Activated gamma-delta T cell treated with Interleukin-2 at 50 U/mL for 16 hours (primary cell): ENCODE data around the gene ARIH2.
A peak's percentile ranks its signal among the peaks of the same experiment; 100 is the strongest.

Experiments
- DNase-seq: peaks from one replicate; pipeline ENCODE4 v3.0.0-alpha.2; 2020

Gene ARIH2

GRCh38 chr3:48929358-48930035 lies 10.9 kb downstream of the ARIH2 start:
- DNase-seq: no peak

GRCh38 chr3:48930590-48930989 lies 11.9 kb downstream of the ARIH2 start:
- DNase-seq: no peak

GRCh38 chr3:48931944-48932580 lies 13.4 kb downstream of the ARIH2 start:
- DNase-seq: no peak

GRCh38 chr3:48934333-48934991 lies 15.8 kb downstream of the ARIH2 start:
- no peak for DNase-seq

GRCh38 chr3:48935530-48935929 lies 16.9 kb downstream of the ARIH2 start:
- no peak for DNase-seq

GRCh38 chr3:48938156-48938555 lies 19.5 kb downstream of the ARIH2 start:
- DNase-seq: no peak

- no peak for DNase-seq
These were observed 20.0 kb downstream of the ARIH2 start for GRCh38 chr3:48938689-48939088.

GRCh38 chr3:48945432-48945831 lies 26.8 kb downstream of the ARIH2 start:
- no peak for DNase-seq

GRCh38 chr3:48945891-48946549 lies 27.4 kb downstream of the ARIH2 start:
- no peak for DNase-seq

GRCh38 chr3:48949376-48949717 lies 30.7 kb downstream of the ARIH2 start:
- DNase-seq: no peak

GRCh38 chr3:48950051-48950450 lies 31.4 kb downstream of the ARIH2 start:
- no peak for DNase-seq

GRCh38 chr3:48951764-48952163 lies 33.1 kb downstream of the ARIH2 start:
- no peak for DNase-seq

GRCh38 chr3:48952510-48953118 lies 34.0 kb downstream of the ARIH2 start:
- DNase-seq: peak; percentile 41

GRCh38 chr3:48957006-48957705 lies 38.5 kb downstream of the ARIH2 start:
- DNase-seq: no peak

GRCh38 chr3:48960841-48961413 lies 42.3 kb downstream of the ARIH2 start:
- no peak for DNase-seq

GRCh38 chr3:48962340-48962739 lies 43.7 kb downstream of the ARIH2 start:
- DNase-seq: no peak

GRCh38 chr3:48962939-48963338 lies 44.3 kb downstream of the ARIH2 start:
- no peak for DNase-seq

- DNase-seq: no peak
These were observed 44.9 kb downstream of the ARIH2 start for GRCh38 chr3:48963591-48963990.

- no peak for DNase-seq
These were observed 47.7 kb downstream of the ARIH2 start for GRCh38 chr3:48966367-48966766.

- no peak for DNase-seq
These were observed 48.3 kb downstream of the ARIH2 start for GRCh38 chr3:48966876-48967361.

- DNase-seq: no peak
These were observed 51.9 kb downstream of the ARIH2 start for GRCh38 chr3:48970586-48970985.
